K562 (cell line): ENCODE data around the gene RBBP8.

Experiments
- BCL6 ChIP-seq: fragments of 250-450 bp; sonication (Bioruptor Pico); IDR thresholded peaks from 2 replicates; pipeline ENCODE4 v1.4.0; 2020
- HEY1 ChIP-seq: fragments of 250-450 bp; sonication (Bioruptor Pico); IDR thresholded peaks from 2 replicates; pipeline ENCODE4 v1.5.0; 2020; ENCODE audit warnings: mild to moderate bottlenecking, moderate library complexity, borderline replicate concordance

GRCh38 chr18:22977847-22978701, 44.9 kb downstream of the RBBP8 start:
- TF ChIP-seq HEY1 (CRISPR knock-in tag) (no peak), BCL6 (no peak)
